ENCODE data around the gene SLC4A5. TPM values are rescaled to one million over a fixed set of nuclear protein-coding genes. Genes with fewer than 3 reads are reported as not detected.
A peak's percentile ranks its signal among the peaks of the same experiment; 100 is the strongest.

The SLC4A5 gene
- total and polyA plus RNA-seq, 2 of the 8 experiments (the other 6 are each of a cell fraction or from before 2014, with no cell fraction given), result 0.42 to 0.52 TPM

DNA sequence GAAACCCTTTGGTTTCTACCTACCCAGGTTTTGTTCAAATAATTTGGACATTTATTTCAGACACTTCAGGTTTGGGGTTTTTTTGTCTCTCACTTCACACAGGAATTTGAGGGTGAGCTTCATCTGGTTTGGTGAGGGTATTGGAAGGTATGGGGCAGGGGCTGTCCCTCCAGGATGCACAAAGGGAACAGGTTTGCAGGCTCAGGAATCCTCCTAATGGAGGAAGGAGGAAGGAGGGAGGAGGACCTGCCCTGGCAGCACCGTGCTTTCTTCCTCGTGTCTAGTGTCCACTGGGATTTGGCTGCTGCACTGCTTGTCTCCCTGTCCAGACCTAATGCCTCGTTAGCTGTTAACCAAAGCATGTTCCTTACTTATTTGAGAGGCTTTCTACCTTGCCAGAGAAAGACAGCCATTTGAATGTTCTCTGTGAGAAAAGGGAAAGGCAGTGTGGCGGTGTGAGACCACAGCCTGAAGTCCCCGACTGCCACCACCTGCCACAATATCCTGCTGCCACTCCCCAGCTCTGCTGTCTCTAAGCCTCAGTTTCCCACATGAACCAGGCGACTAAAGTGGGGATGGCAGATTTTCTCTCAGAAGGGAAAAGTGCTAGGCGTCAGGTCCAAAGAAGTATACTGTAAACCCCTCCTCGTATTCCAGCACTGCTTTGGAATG, 2.2 kb upstream of the SLC4A5 start:
- Histone ChIP-seq H3K23me2 (ENCODE audit: low read depth, low read length) (no peaks in the 10 kb centered on the region), H3K27ac (ENCODE audit: low read depth, low read length) (no peak overlapping the region), H4K91ac (replicated peaks; ENCODE audit: insufficient read length, low read length) (no peak overlapping the region), H3K4me3 (ENCODE audit: extremely low read depth in 1 of 4, insufficient read depth in 2 of 4, low read depth in 3 of 4, low read length in 4 of 4) (no peak overlapping the region), H3K79me2 (ENCODE audit: control insufficient read depth in 1 of 2, insufficient read depth in 2 of 2, low read length in 2 of 2) (no peaks in the 10 kb centered on the region), H3K9me3 (ENCODE audit: insufficient read depth in 2 of 2, low read depth in 1 of 2, low read length in 1 of 2) (no peaks in the 10 kb centered on the region), H2BK20ac (ENCODE audit: low read length) (no peak overlapping the region), H2BK120ac (replicated peaks; ENCODE audit: low read depth, low read length) (no peak overlapping the region), H2AFZ (ENCODE audit: low read length) (no peak overlapping the region), H3K79me1 (ENCODE audit: low read depth, low read length) (no peaks in the 10 kb centered on the region), H3K27me3 (replicated peaks in 1 of 4; ENCODE audit: control insufficient read depth in 3 of 4, extremely low read depth in 1 of 4, insufficient read depth in 3 of 4, low read length in 3 of 4) (no peaks in the 10 kb centered on the region), H4K8ac (ENCODE audit: extremely low read depth, insufficient read depth, low read length) (no peak overlapping the region), H2AK5ac (ENCODE audit: low read depth, low read length) (no peak overlapping the region), H4K5ac (ENCODE audit: insufficient read length, low read depth, low read length) (no peak overlapping the region), H3K18ac (ENCODE audit: extremely low read depth, low read length) (no peak overlapping the region), H3K56ac (replicated peaks; ENCODE audit: insufficient read length, low read depth, low read length) (no peak overlapping the region), H2BK5ac (ENCODE audit: low read depth, low read length) (no peak overlapping the region), H2BK15ac (ENCODE audit: low read length) (no peak overlapping the region), H3K4me2 (ENCODE audit: insufficient read depth in 1 of 2, low read depth in 2 of 2, low read length in 2 of 2) (no peak overlapping the region), H3K4me1 (replicated peaks in 1 of 4; ENCODE audit: control insufficient read depth in 3 of 4, insufficient read depth in 4 of 4, low read length in 3 of 4) (no peaks in the 10 kb centered on the region), H4K20me1 (replicated peaks in 1 of 2; ENCODE audit: control insufficient read depth in 1 of 2, insufficient read depth in 2 of 2, low read length in 2 of 2) (no peaks in the 10 kb centered on the region), H3K4ac (replicated peaks; ENCODE audit: insufficient read length, low read depth, low read length) (no peak overlapping the region), H2BK12ac (ENCODE audit: low read depth, low read length) (0 out of 2 replicates have a peak overlapping the region, but pooled peaks have one; percentile 46), H3K14ac (ENCODE audit: insufficient read length) (no peak overlapping the region), H3K9ac (replicated peaks in 1 of 4; ENCODE audit: extremely low read depth in 1 of 4, low read depth in 3 of 4, low read length in 3 of 4) (no peak overlapping the region), H3K23ac (ENCODE audit: insufficient read length) (no peak overlapping the region), H3K36me3 (ENCODE audit: control insufficient read depth in 2 of 4, insufficient read depth in 4 of 4, low read length in 3 of 4) (no peaks in the 10 kb centered on the region)
- POLR2A ChIA-PET (ENCODE audit: partially characterized antibody), result interaction anchor here (1.5 kb wide), 1 partner anchor 9 kb away, joined by 8 read pairs; no protein-coding TSS in a partner anchor
- DNase-seq (ENCODE audit: low read depth in 1 of 2, low spot score in 2 of 2), result no peak
- CTCF ChIA-PET (ENCODE audit: partially characterized antibody), result interaction anchor here (0.8 to 8.1 kb wide), 5 partner anchors 8 to 96 kb away, joined by 3 to 65 read pairs (median 4); no protein-coding TSS in a partner anchor
- FAIRE-seq, result no peak
- 88% methylated on average over 7 of the region's 8 CpGs; no CpG with 5 or more reads in 1 of the 2 experiments for WGBS, 2 experiments (ENCODE audit: extremely low coverage in 1 of 2, insufficient coverage in 1 of 2, insufficient read length in 1 of 2, insufficient replicate concordance in 2 of 2, low coverage in 1 of 2, low lambda C conversion rate in 2 of 2, missing lambda C conversion rate in 1 of 2)
- no peak for TF ChIP-seq SP1 (IDR thresholded peaks at IDR 0.05; ENCODE audit: low read depth, low read length)
- TF ChIP-seq SIN3A (conservative IDR thresholded peaks at IDR 0.05 in 1 of 2, IDR thresholded peaks at IDR 0.05 in 1 of 2; ENCODE audit: low read depth in 1 of 2, low read length in 2 of 2), result no peak
- no peak for TF ChIP-seq JUND (IDR thresholded peaks at IDR 0.05; ENCODE audit: low read length)
- no peak for TF ChIP-seq CBX5 (IDR thresholded peaks at IDR 0.05; ENCODE audit: low read depth, low read length)
- TF ChIP-seq EP300 (IDR thresholded peaks at IDR 0.05; ENCODE audit: borderline replicate concordance in 1 of 2, low read depth in 2 of 2, low read length in 2 of 2), result no peak
- TF ChIP-seq, protein P1, sequence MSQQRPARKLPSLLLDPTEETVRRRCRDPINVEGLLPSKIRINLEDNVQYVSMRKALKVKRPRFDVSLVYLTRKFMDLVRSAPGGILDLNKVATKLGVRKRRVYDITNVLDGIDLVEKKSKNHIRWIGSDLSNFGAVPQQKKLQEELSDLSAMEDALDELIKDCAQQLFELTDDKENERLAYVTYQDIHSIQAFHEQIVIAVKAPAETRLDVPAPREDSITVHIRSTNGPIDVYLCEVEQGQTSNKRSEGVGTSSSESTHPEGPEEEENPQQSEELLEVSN (IDR thresholded peaks at IDR 0.05), result no peak
- TF ChIP-seq CTCF (IDR thresholded peaks at IDR 0.05; ENCODE audit: control extremely low read depth in 1 of 3, insufficient read depth in 1 of 3, low read depth in 1 of 3, low read length in 3 of 3), result no peak
- no peak for TF ChIP-seq NANOG (IDR thresholded peaks at IDR 0.05; ENCODE audit: insufficient read depth, low read depth, low read length, poor library complexity, severe bottlenecking)
- no peak for TF ChIP-seq ZNF274 (IDR thresholded peaks at IDR 0.05; ENCODE audit: borderline replicate concordance, extremely low read depth, low read length)

Measured in H1 (cell line).